Activated T-cell treated with anti-CD3 and anti-CD28 coated beads, Interleukin-2, amount 50 U/mL, for 72 hours (primary cell): Measurements from ENCODE around the gene LGALS3BP. TPM values are rescaled to one million over a fixed set of nuclear protein-coding genes. Genes with fewer than 3 reads are reported as not detected.

Source experiments
- ATAC-seq, 2 donors: fragments of 150-1000 bp; cut with Tn5 transposase; replicated peaks in 1 of 2; 2 replicates each; pipeline ENCODE4 v1.10.0; 2021; ENCODE audit warnings: moderate library complexity in 2 of 2, mild to moderate bottlenecking in 1 of 2
- DNase-seq, 2 donors: peaks; one replicate each; pipeline ENCODE4 v3.0.0; 2021 to 2022; ENCODE audit warnings: mixed read lengths in 1 of 2
- H3K27ac Mint-ChIP-seq: one replicate; pipeline ENCODE4 v1.8.0; 2022; ENCODE audit warnings: mild to moderate bottlenecking, moderate library complexity, mixed read lengths
- H3K27me3 Mint-ChIP-seq: one replicate; pipeline ENCODE4 v1.8.0; 2022; ENCODE audit warnings: low read depth, mixed read lengths
- H3K36me3 Mint-ChIP-seq, 2 donors: one replicate each; pipeline ENCODE4 v1.8.0; 2022; ENCODE audit warnings: mixed read lengths in 2 of 2, mild to moderate bottlenecking in 1 of 2; ENCODE audit not compliant: insufficient read depth in 2 of 2
- H3K4me1 Mint-ChIP-seq: one replicate; pipeline ENCODE4 v1.8.0; 2022; ENCODE audit warnings: low read depth, mixed read lengths
- H3K4me3 Mint-ChIP-seq, 2 donors: one replicate each; pipeline ENCODE4 v1.8.0; 2022; ENCODE audit warnings: mild to moderate bottlenecking in 2 of 2, mixed read lengths in 2 of 2, moderate library complexity in 2 of 2
- H3K9me3 Mint-ChIP-seq, 2 donors: one replicate each; pipeline ENCODE4 v1.8.0; 2022; ENCODE audit warnings: mixed read lengths in 2 of 2
- total RNA-seq, 2 donors: library from RNA; stranded (reverse); gene quantifications; one replicate each; pipeline ENCODE4 v1.2.3, GENCODE V29; 2022

The LGALS3BP gene
- total RNA-seq, 2 donors from 2014 or later: 23.1 to 28.2 TPM

GRCh38 chr17:78922816-78923498, 56.8 kb downstream of the LGALS3BP start:
- H3K36me3 Mint-ChIP-seq: no peaks in the 10 kb centered on the region
- H3K4me3 Mint-ChIP-seq: peak overlapping the region; percentile 60 to 75
- ATAC-seq: no peak
- DNase-seq: no peak
- no peak overlapping the region for H3K27ac Mint-ChIP-seq
- no peaks in the 10 kb centered on the region for H3K9me3 Mint-ChIP-seq
- H3K4me1 Mint-ChIP-seq: peaks cover 18% of the 10 kb centered on the region
- H3K27me3 Mint-ChIP-seq: peaks cover 4% of the 10 kb centered on the region

DNA sequence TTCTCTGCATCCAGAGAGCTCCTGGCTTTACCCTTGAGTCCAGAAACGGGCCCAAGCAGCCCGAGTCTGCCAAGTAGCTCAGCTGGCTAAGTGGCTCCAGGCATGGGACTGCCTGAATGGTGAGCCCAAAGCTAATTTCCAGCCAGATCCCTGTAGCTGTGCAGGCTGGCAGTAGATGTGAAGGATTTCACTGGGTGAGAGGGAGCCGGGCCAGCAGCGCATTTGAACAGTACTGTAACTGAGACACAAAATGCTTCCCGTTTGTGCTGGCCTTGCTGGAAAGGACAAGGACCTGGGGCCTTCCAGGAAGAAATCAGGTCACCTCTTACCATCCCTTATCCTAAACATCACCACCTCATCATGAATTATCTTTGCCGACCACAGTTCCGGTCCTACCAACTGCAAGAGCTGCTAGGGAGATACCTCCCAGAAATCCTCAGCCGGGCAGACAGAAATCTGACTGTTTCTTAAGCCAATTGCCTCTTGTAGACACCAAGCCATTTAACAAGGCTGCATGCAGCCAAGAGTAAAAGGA, 58.2 kb downstream of the LGALS3BP start:
- Mint-ChIP-seq H3K36me3 (no peaks in the 10 kb centered on the region), H3K27me3 (no peaks in the 10 kb centered on the region), H3K27ac (no peak overlapping the region), H3K4me3 (no peak overlapping the region), H3K9me3 (no peaks in the 10 kb centered on the region), H3K4me1 (peaks cover 21% of the 10 kb centered on the region)
- no peak for ATAC-seq
- no peak for DNase-seq

Other genes starting within 250 kb of the LGALS3BP start
- 100 to 1,000 TPM; 163 to 204 TPM for gene CYTH1, start 197.7 kb downstream of the LGALS3BP start, total RNA-seq
- gene USP36, start 139.1 kb downstream of the LGALS3BP start, total RNA-seq: 100 to 1,000 TPM; 113 to 124 TPM
- under 1 TPM; 0.12 to 0.19 TPM for gene CEP295NL, start 76.7 kb downstream of the LGALS3BP start, total RNA-seq
- gene TIMP2, start 54.5 kb downstream of the LGALS3BP start, total RNA-seq: 1 to 10 TPM; 2.6 to 4.1 TPM
- 10 to 100 TPM; 52.9 to 58.1 TPM for gene CANT1, start 29.8 kb upstream of the LGALS3BP start, total RNA-seq
- under 1 TPM; 0.31 to 0.88 TPM for gene C1QTNF1, start 44.2 kb upstream of the LGALS3BP start, total RNA-seq
- gene ENGASE, start 94.9 kb upstream of the LGALS3BP start, total RNA-seq: 10 to 100 TPM; 51.4 to 53.0 TPM